ENCODE data around the gene DNAH3. TPM values are rescaled to one million over a fixed set of nuclear protein-coding genes. Genes with fewer than 3 reads are reported as not detected.

The DNAH3 gene
- total and polyA plus RNA-seq, 2 of the 13 experiments (the other 11 are each of a cell fraction or from before 2014, with no cell fraction given) = 0.07 to 0.08 TPM

GRCh38 chr16:21156767-21157467, 6.3 kb upstream of the DNAH3 start (continued):
- TF ChIP-seq, protein P1, sequence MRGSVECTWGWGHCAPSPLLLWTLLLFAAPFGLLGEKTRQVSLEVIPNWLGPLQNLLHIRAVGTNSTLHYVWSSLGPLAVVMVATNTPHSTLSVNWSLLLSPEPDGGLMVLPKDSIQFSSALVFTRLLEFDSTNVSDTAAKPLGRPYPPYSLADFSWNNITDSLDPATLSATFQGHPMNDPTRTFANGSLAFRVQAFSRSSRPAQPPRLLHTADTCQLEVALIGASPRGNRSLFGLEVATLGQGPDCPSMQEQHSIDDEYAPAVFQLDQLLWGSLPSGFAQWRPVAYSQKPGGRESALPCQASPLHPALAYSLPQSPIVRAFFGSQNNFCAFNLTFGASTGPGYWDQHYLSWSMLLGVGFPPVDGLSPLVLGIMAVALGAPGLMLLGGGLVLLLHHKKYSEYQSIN (CRISPR knock-in tag; IDR thresholded peaks at IDR 0.05; ENCODE audit: borderline replicate concordance) = no peak
- no peak for TF ChIP-seq PAX8 (CRISPR knock-in tag; IDR thresholded peaks at IDR 0.05; ENCODE audit: borderline replicate concordance)
- no peak for TF ChIP-seq HHEX (CRISPR knock-in tag; IDR thresholded peaks at IDR 0.05)
- TF ChIP-seq SP2 (CRISPR knock-in tag; IDR thresholded peaks at IDR 0.05) = no peak
- no peak for TF ChIP-seq ZNF703 (CRISPR knock-in tag; IDR thresholded peaks at IDR 0.05; ENCODE audit: borderline replicate concordance)
- TF ChIP-seq ZFP82 (CRISPR knock-in tag; IDR thresholded peaks at IDR 0.05; ENCODE audit: borderline replicate concordance) = no peak
- TF ChIP-seq GATAD2A (CRISPR knock-in tag; IDR thresholded peaks at IDR 0.05) = peak; percentile 57; the same call in 1 of the 2 replicates
- no peak for TF ChIP-seq ZNF839 (CRISPR knock-in tag; IDR thresholded peaks at IDR 0.05; ENCODE audit: borderline replicate concordance)
- TF ChIP-seq, protein P2, sequence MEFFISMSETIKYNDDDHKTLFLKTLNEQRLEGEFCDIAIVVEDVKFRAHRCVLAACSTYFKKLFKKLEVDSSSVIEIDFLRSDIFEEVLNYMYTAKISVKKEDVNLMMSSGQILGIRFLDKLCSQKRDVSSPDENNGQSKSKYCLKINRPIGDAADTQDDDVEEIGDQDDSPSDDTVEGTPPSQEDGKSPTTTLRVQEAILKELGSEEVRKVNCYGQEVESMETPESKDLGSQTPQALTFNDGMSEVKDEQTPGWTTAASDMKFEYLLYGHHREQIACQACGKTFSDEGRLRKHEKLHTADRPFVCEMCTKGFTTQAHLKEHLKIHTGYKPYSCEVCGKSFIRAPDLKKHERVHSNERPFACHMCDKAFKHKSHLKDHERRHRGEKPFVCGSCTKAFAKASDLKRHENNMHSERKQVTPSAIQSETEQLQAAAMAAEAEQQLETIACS (CRISPR knock-in tag; IDR thresholded peaks at IDR 0.05) = no peak
- no peak for TF ChIP-seq SALL1 (CRISPR knock-in tag; IDR thresholded peaks at IDR 0.05)
- TF ChIP-seq, protein P3, sequence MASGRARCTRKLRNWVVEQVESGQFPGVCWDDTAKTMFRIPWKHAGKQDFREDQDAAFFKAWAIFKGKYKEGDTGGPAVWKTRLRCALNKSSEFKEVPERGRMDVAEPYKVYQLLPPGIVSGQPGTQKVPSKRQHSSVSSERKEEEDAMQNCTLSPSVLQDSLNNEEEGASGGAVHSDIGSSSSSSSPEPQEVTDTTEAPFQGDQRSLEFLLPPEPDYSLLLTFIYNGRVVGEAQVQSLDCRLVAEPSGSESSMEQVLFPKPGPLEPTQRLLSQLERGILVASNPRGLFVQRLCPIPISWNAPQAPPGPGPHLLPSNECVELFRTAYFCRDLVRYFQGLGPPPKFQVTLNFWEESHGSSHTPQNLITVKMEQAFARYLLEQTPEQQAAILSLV (CRISPR knock-in tag; IDR thresholded peaks at IDR 0.05; ENCODE audit: borderline replicate concordance) = no peak
- TF ChIP-seq YY1 (IDR thresholded peaks at IDR 0.05; ENCODE audit: insufficient read depth, insufficient replicate concordance, low read depth, low read length) = no peak
- TF ChIP-seq ZMAT3 (CRISPR knock-in tag; conservative IDR thresholded peaks at IDR 0.05) = no peak
- no peak for TF ChIP-seq TBL1XR1 (IDR thresholded peaks at IDR 0.05; ENCODE audit: borderline replicate concordance, low read length, partially characterized antibody)
- TF ChIP-seq HNF4G (IDR thresholded peaks at IDR 0.05; ENCODE audit: borderline replicate concordance, low read depth, low read length) = no peak
- TF ChIP-seq HNF4G (CRISPR knock-in tag; IDR thresholded peaks at IDR 0.05; ENCODE audit: borderline replicate concordance, low read depth) = no peak
- no peak for TF ChIP-seq SMARCC2 (IDR thresholded peaks at IDR 0.05)
- TF ChIP-seq ZBTB38 (CRISPR knock-in tag; IDR thresholded peaks at IDR 0.05) = no peak
- peak; percentile 75; the same call in 1 of the 2 replicates for TF ChIP-seq ZNF543 (CRISPR knock-in tag; IDR thresholded peaks at IDR 0.05)
- TF ChIP-seq ZNF879 (CRISPR knock-in tag; IDR thresholded peaks at IDR 0.05) = no peak
- TF ChIP-seq TP53 (CRISPR knock-in tag; conservative IDR thresholded peaks at IDR 0.05) = no peak
- no peak for TF ChIP-seq JUNB (CRISPR knock-in tag; IDR thresholded peaks at IDR 0.05; ENCODE audit: borderline replicate concordance)
- TF ChIP-seq POLR2AphosphoS5 (IDR thresholded peaks at IDR 0.05; ENCODE audit: low read depth, low read length) = no peak
- no peak for TF ChIP-seq FOXJ3 (CRISPR knock-in tag; IDR thresholded peaks at IDR 0.05; ENCODE audit: borderline replicate concordance)
- no peak for TF ChIP-seq MED8 (CRISPR knock-in tag; IDR thresholded peaks at IDR 0.05; ENCODE audit: insufficient replicate concordance)
- TF ChIP-seq ZNF24 (IDR thresholded peaks at IDR 0.05) = no peak
- TF ChIP-seq ELF1 (CRISPR knock-in tag; IDR thresholded peaks at IDR 0.05) = no peak
- no peak for TF ChIP-seq ZNF510 (CRISPR knock-in tag; IDR thresholded peaks at IDR 0.05; ENCODE audit: low read depth)
- TF ChIP-seq MAF1 (CRISPR knock-in tag; IDR thresholded peaks at IDR 0.05; ENCODE audit: borderline replicate concordance) = no peak
- TF ChIP-seq ZNF530 (CRISPR knock-in tag; IDR thresholded peaks at IDR 0.05; ENCODE audit: low read depth) = no peak

Measured in HepG2 (cell line).